ACC112 (cell line): ENCODE data around the gene COL1A1.
A peak's percentile ranks its signal among the peaks of the same experiment; 100 is the strongest.

ENCODE experiments used
- H2AFZ ChIP-seq: fragments of 200-600 bp; sonication (generic); one replicate; pipeline ENCODE4 v1.6.0; 2017; ENCODE audit warnings: antibody characterized with exemption, low read length; ENCODE audit not compliant: unreplicated experiment
- H3K27ac ChIP-seq: fragments of 200-600 bp; sonication (generic); 2 replicates; pipeline ENCODE4 v1.5.1; 2014; ENCODE audit warnings: low read depth, mild to moderate bottlenecking, antibody characterized with exemption, low read length, moderate library complexity
- H3K27me3 ChIP-seq: fragments of 200-600 bp; sonication (generic); 2 replicates; pipeline ENCODE4 v1.6.1; 2014; ENCODE audit warnings: mild to moderate bottlenecking, antibody characterized with exemption, low read length, moderate library complexity, mixed read lengths; ENCODE audit not compliant: insufficient read depth
- H3K36me3 ChIP-seq: fragments of 200-600 bp; sonication (generic); 2 replicates; pipeline ENCODE4 v1.6.1; 2016; ENCODE audit warnings: mild to moderate bottlenecking, antibody characterized with exemption, low read length, moderate library complexity, mixed read lengths; ENCODE audit not compliant: insufficient read depth
- H3K4me1 ChIP-seq: fragments of 200-600 bp; sonication (generic); one replicate; pipeline ENCODE4 v1.6.1; 2016; ENCODE audit warnings: low read length, mixed read lengths; ENCODE audit not compliant: insufficient read depth, unreplicated experiment, control insufficient read depth
- H3K4me3 ChIP-seq: fragments of 200-600 bp; sonication (generic); 2 replicates; pipeline ENCODE4 v1.5.1; 2014; ENCODE audit warnings: mild to moderate bottlenecking, low read depth, low read length
- H3K79me2 ChIP-seq: fragments of 200-600 bp; sonication (generic); one replicate; pipeline ENCODE4 v1.6.0; 2016; ENCODE audit warnings: low read length; ENCODE audit not compliant: control insufficient read depth, unreplicated experiment, insufficient read depth

COL1A1 gene

DNA sequence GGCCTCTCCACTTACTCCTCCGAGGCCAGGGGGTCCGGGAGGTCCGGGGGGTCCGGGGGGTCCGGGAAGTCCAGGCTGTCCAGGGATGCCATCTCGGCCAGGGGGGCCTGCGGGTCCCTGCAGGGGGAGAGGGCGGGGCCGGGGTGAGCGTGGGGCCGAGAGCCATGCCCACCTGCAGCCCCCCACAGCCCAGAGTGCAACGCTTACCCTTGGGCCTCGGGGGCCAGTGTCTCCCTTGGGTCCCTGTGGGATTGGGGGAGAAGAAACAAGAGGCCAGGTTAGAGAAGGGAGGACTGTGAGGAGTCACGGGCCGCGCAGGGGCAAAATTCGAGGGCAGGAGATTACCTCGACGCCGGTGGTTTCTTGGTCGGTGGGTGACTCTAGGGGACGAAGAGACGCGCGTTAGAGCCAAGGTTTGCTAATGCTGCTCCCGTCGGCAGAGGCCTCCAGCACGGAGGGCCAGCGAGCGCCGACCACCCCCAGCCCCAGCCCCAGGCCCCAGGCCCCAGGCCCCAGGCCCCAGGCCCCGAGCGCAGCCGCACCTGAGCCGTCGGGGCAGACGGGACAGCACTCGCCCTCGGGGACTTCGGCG, 2.1 kb downstream of the COL1A1 start:
- Histone ChIP-seq H3K27ac (peak overlapping the region; percentile 96), H3K36me3 (peaks cover 50% of the 10 kb centered on the region), H3K4me3 (peak overlapping the region; percentile 82), H3K79me2 (peaks cover 88% of the 10 kb centered on the region), H3K4me1 (peaks cover 75% of the 10 kb centered on the region), H3K27me3 (no peaks in the 10 kb centered on the region), H2AFZ (no peak overlapping the region)

DNA sequence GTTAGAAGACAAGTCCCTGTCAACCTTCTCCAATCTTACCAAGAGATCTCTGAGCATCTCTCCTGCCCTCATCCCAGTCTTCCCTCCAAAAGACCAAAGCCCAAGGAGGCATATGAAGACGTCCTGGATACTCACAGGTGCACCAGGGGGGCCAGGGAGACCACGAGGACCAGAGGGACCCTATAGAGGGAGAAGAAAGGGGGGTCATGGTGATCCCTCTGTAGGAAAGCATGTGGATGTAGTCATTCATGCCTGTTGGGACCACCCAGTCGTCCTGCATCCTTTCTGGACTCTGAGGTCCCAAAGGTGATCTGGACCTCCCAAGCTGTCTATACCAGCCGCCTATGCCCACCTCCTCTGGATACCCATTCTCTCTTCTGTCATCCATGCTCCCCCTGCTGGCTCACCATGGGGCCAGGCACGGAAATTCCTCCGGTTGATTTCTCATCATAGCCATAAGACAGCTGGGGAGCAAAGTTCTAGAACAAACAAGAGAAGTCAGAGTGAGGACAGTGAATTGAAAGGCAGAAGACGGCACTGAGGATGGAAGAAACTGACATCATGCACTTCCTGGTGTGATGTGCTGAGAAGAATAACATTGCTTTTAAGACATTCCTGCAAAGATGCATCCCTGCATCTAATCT, 3.3 kb downstream of the COL1A1 start:
- Histone ChIP-seq H3K79me2 (peaks cover 93% of the 10 kb centered on the region), H3K4me1 (peaks cover 70% of the 10 kb centered on the region), H3K4me3 (peak overlapping the region; percentile 82), H3K36me3 (peaks cover 58% of the 10 kb centered on the region), H3K27me3 (no peaks in the 10 kb centered on the region), H2AFZ (no peak overlapping the region), H3K27ac (peak overlapping the region; percentile 96)

GRCh38 chr17:50196826-50197225, 4.6 kb downstream of the COL1A1 start:
- peaks cover 93% of the 10 kb centered on the region for H3K79me2 ChIP-seq
- H3K36me3 ChIP-seq: peaks cover 71% of the 10 kb centered on the region
- H3K4me3 ChIP-seq: peak overlapping the region; percentile 82
- H3K27me3 ChIP-seq: no peaks in the 10 kb centered on the region
- H3K4me1 ChIP-seq: peaks cover 69% of the 10 kb centered on the region
- H2AFZ ChIP-seq: no peak overlapping the region
- H3K27ac ChIP-seq: peak overlapping the region; percentile 96

DNA sequence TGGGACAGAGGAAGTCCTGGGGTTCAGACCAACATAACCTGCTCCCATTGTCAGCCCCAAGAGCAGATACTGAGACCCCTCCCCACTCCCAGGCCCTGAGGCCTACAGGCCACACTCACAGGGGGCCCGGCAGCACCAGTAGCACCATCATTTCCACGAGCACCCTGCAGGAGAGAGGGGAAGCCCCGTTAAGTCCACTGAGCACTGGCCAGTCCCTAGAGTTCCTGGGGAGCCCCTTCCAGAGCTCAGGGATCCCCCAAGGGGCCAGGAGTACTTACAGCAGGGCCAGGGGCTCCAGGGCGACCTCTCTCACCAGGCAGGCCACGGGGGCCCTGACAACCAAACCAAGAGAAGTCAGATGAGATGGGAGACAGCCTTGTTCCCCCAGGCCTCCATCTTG, 5.4 kb downstream of the COL1A1 start:
- no peak overlapping the region for H2AFZ ChIP-seq
- no peaks in the 10 kb centered on the region for H3K27me3 ChIP-seq
- H3K4me1 ChIP-seq: peaks cover 74% of the 10 kb centered on the region
- H3K79me2 ChIP-seq: peaks cover 93% of the 10 kb centered on the region
- H3K27ac ChIP-seq: peak overlapping the region; percentile 96
- H3K36me3 ChIP-seq: peaks cover 79% of the 10 kb centered on the region
- H3K4me3 ChIP-seq: peak overlapping the region; percentile 82

DNA sequence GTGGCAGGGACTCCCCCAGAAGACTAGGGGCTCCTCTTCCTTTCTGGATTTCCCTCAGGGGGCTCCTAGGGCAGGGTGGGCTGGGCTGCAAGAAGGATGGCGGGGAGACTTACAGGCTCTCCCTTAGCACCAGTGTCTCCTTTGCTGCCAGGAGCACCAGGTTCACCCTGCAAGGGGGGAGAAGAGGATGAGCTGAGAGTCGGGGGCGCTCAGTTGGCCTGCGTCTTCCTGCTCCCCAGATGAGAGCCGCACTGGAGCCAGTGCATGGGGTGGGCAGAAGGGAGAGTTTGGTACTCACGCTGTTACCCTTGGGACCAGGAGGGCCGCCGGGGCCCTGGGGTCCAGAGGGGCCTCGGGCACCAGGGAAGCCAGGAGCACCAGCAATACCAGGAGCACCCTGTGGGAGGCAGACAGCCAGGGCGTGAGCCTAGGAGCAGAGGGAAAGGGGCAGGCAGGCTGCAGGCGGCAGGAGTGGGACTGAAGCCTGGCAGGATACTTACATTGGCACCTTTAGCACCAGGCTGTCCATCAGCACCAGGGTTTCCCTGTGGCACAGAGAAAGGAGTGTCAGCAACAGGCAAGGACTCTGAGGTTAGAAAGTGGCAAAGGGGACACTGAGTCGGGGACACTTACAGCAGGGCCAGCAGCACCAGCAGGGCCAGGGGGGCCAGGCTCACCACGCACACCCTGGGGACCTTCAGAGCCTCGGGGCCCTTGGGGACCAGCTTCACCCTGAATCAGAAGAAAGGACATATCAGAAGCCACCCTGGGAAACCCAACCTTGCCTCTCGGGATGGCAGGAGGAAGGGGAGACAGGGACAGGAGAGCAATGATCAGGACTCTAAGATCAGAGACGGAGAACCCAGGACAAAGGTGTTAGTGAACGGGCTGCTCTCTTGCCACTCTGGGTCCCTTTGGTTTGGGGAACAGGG, 6.2 kb downstream of the COL1A1 start:
- H3K4me3 ChIP-seq: peak overlapping the region; percentile 82
- H3K79me2 ChIP-seq: peaks cover 93% of the 10 kb centered on the region
- peak overlapping the region; percentile 96 for H3K27ac ChIP-seq
- H3K27me3 ChIP-seq: no peaks in the 10 kb centered on the region
- no peak overlapping the region for H2AFZ ChIP-seq
- peaks cover 87% of the 10 kb centered on the region for H3K36me3 ChIP-seq
- H3K4me1 ChIP-seq: peaks cover 82% of the 10 kb centered on the region

GRCh38 chr17:50194140-50194933, 7.1 kb downstream of the COL1A1 start:
- H3K4me1 ChIP-seq: peaks cover 91% of the 10 kb centered on the region
- no peaks in the 10 kb centered on the region for H3K27me3 ChIP-seq
- H3K36me3 ChIP-seq: peaks cover 91% of the 10 kb centered on the region
- peaks cover 89% of the 10 kb centered on the region for H3K79me2 ChIP-seq
- peak overlapping the region; percentile 23 for H3K4me3 ChIP-seq
- H2AFZ ChIP-seq: no peak overlapping the region
- peak overlapping the region; percentile 96 for H3K27ac ChIP-seq

DNA sequence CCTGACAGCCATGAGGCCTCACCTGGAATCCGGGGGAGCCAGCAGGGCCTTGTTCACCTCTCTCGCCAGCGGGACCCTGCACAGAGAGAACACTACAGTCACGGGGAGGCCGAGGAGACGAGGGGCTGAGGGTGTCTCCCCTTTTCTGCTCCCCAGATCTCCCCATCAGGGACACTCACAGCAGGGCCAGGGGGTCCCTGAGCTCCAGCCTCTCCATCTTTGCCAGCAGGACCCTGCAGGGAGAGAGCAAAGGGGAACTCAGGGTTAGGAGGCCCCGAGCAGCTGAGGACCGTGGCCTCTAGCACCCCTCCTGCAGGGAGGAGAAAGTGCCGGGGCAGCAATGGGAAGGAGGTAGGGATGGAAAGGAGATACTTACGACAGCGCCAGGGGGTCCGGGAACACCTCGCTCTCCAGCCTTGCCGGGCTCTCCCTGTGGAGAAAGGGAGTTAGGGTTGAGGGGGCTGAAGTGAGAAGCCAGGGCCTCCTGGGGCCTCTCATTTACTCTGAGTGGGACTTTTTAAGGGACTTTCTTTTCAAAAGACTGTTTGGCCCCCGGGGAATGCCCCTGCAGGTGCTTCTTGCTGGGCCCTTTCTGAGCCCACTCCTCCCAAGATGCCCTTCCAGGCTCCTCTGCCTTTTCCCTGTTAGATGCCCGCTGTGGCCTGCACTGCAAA, 8.7 kb downstream of the COL1A1 start:
- H3K79me2 ChIP-seq: peaks cover 73% of the 10 kb centered on the region
- no peak overlapping the region; the same call in 1 of the 2 replicates for H3K4me3 ChIP-seq
- H3K4me1 ChIP-seq: peaks cover 93% of the 10 kb centered on the region
- no peaks in the 10 kb centered on the region for H3K27me3 ChIP-seq
- peaks cover 82% of the 10 kb centered on the region for H3K36me3 ChIP-seq
- no peak overlapping the region for H2AFZ ChIP-seq
- peak overlapping the region; percentile 92 for H3K27ac ChIP-seq

- peaks cover 68% of the 10 kb centered on the region for H3K79me2 ChIP-seq
- peaks cover 93% of the 10 kb centered on the region for H3K4me1 ChIP-seq
- H3K27ac ChIP-seq: peak overlapping the region; percentile 92
- peaks cover 76% of the 10 kb centered on the region for H3K36me3 ChIP-seq
- H3K4me3 ChIP-seq: no peak overlapping the region; the same call in 1 of the 2 replicates
- no peak overlapping the region for H2AFZ ChIP-seq
- H3K27me3 ChIP-seq: no peaks in the 10 kb centered on the region
Observed at GRCh38 chr17:50192144-50192617, 9.2 kb downstream of the COL1A1 start.

DNA sequence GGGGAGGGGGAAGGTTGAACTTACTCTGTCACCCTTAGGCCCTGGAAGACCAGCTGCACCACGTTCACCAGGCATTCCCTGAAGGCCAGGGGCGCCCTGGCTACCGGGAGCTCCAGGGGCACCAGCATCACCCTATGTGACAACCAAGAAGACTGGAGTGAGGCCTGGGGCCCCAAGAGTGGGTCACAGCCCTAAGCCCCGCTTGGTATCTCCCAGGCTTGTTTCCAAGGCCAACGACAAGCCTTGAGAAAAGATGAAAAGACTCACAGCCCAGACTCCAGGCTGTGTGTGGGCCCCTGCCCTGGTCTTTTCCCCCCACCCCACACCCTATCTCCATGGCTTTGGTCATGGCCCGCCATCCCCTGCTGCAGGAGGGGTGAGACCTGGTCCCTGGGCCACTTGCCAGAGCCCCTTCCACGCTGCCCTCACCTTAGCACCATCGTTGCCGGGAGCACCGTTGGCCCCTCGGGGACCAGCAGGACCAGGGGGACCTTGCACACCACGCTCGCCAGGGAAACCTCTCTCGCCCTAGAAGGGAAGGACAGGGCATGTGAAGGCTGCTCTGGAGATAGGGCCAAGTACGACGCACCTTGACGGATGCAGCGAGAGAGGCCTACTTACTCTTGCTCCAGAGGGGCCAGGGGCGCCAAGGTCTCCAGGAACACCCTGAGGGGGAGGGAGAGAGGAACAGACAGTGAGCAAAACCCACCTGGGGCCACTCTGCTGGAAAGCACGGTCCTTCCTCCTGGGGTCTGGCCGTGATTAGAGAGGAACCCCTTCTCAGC, 9.9 kb downstream of the COL1A1 start:
- H3K36me3 ChIP-seq: peaks cover 78% of the 10 kb centered on the region
- H3K4me1 ChIP-seq: peaks cover 93% of the 10 kb centered on the region
- no peaks in the 10 kb centered on the region for H3K27me3 ChIP-seq

More for the DNA sequence above, 9.9 kb downstream of the COL1A1 start:
- Histone ChIP-seq H3K79me2 (peaks cover 61% of the 10 kb centered on the region), H3K27ac (peak overlapping the region; percentile 92), H2AFZ (no peak overlapping the region), H3K4me3 (no peak overlapping the region; the same call in 1 of the 2 replicates)
